ENCODE measurements around the gene KIAA0930.

GRCh38 chr22:45268167-45268957 lies 27.7 kb upstream of the KIAA0930 start:
- TF ChIP-seq, protein P1, sequence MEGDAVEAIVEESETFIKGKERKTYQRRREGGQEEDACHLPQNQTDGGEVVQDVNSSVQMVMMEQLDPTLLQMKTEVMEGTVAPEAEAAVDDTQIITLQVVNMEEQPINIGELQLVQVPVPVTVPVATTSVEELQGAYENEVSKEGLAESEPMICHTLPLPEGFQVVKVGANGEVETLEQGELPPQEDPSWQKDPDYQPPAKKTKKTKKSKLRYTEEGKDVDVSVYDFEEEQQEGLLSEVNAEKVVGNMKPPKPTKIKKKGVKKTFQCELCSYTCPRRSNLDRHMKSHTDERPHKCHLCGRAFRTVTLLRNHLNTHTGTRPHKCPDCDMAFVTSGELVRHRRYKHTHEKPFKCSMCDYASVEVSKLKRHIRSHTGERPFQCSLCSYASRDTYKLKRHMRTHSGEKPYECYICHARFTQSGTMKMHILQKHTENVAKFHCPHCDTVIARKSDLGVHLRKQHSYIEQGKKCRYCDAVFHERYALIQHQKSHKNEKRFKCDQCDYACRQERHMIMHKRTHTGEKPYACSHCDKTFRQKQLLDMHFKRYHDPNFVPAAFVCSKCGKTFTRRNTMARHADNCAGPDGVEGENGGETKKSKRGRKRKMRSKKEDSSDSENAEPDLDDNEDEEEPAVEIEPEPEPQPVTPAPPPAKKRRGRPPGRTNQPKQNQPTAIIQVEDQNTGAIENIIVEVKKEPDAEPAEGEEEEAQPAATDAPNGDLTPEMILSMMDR (IDR thresholded peaks at IDR 0.05 in 8 of 11, conservative IDR thresholded peaks at IDR 0.05 in 3 of 11) = no peak
- no peak for TF ChIP-seq POLR2A (IDR thresholded peaks at IDR 0.05)

Data from spleen (tissue), 7 donors.